Epithelial cell of proximal tubule (primary cell): ENCODE measurements around the gene MPZL1. TPM values are rescaled to one million over a fixed set of nuclear protein-coding genes. Genes with fewer than 3 reads are reported as not detected.

Experiments
- DNase-seq: peaks from one replicate; pipeline ENCODE4 v3.0.0-alpha.2; 2011; ENCODE audit warnings: low read depth
- H3K4me3 ChIP-seq: 2 replicates; pipeline ENCODE4 v1.5.1; 2011; ENCODE audit warnings: low read depth, mild to moderate bottlenecking, low read length
- total RNA-seq: library from RNA; depleted of rRNA; stranded (reverse); fragments of >200 nt; gene quantifications from 2 replicates; pipeline ENCODE4 v1.2.3, GENCODE V29; 2015
- TF ChIP-seq, protein P1 (sequence below): conservative IDR thresholded peaks from 2 replicates; pipeline ENCODE4 v1.5.1; 2012; ENCODE audit warnings: low read depth, mild to moderate bottlenecking, low read length

MPZL1 gene
- total RNA-seq, 1 donor from 2014 or later, result 43.0 TPM

DNA sequence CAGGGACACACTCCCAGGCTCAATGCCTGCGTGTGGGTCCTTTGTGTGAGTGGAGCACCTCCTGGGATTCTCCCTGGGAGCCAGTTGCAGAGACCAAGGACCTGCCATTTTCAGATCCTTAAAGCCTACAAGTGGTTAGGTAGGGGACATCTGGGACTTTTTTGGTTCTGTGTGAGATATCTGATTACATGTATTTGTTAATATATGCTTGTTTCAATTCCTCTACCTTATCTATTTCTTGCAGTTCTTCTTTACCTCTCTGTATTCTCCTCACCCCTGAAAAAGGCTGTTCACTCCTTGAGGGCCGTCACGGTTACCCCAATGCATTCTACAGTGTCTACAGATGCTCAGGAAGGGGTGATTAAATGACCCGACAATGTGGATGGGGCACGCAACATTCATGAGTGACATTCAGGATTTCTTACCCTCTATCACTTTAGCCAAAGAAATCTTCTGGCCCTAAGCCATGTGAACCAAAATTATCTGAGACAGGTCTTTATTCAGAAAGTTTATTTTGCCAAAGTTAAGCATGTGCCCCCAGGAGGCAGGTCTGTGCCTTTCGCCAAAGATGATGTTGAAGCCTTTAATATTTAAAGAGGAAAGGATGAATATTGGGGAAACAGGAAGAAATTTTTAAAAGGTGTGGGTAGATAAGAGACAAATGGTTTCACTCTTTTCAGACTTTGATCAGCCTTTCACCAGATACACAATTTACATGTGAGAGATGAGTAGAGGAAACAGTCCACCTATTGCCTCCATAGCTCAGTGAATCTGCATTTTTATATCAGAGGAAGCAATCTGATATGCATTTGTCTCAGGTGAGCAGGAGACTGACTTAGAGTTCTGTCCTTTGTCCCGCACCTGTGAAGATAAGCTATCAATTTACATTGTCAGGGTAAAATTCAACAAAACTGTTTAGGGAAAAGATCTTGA is 44.6 kb upstream of the MPZL1 start:
- no peak overlapping the region for H3K4me3 ChIP-seq
- TF ChIP-seq, protein P1, sequence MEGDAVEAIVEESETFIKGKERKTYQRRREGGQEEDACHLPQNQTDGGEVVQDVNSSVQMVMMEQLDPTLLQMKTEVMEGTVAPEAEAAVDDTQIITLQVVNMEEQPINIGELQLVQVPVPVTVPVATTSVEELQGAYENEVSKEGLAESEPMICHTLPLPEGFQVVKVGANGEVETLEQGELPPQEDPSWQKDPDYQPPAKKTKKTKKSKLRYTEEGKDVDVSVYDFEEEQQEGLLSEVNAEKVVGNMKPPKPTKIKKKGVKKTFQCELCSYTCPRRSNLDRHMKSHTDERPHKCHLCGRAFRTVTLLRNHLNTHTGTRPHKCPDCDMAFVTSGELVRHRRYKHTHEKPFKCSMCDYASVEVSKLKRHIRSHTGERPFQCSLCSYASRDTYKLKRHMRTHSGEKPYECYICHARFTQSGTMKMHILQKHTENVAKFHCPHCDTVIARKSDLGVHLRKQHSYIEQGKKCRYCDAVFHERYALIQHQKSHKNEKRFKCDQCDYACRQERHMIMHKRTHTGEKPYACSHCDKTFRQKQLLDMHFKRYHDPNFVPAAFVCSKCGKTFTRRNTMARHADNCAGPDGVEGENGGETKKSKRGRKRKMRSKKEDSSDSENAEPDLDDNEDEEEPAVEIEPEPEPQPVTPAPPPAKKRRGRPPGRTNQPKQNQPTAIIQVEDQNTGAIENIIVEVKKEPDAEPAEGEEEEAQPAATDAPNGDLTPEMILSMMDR, result no peak
- DNase-seq, result no peak

DNA sequence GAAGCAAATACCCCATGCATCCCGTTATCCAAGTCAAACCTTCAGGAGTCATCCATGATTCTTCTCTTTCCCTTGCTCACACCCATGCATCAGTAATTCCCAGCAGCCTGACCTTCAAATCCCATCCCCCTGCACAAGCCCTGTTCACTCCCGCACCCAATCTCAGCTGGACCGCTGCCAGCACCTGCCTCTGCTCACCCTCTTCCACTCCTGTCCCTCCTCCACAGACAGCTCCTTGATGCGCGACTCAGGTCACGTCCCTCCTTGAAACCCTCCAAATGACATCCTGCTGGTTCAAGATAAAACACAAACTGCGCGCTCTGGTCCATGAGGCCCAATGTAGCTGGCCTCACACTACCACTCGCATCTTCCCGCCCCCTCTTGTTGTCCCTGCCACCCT is 43.4 kb upstream of the MPZL1 start:
- DNase-seq, result no peak
- H3K4me3 ChIP-seq, result no peak overlapping the region
- TF ChIP-seq, protein P1, result no peak

DNA sequence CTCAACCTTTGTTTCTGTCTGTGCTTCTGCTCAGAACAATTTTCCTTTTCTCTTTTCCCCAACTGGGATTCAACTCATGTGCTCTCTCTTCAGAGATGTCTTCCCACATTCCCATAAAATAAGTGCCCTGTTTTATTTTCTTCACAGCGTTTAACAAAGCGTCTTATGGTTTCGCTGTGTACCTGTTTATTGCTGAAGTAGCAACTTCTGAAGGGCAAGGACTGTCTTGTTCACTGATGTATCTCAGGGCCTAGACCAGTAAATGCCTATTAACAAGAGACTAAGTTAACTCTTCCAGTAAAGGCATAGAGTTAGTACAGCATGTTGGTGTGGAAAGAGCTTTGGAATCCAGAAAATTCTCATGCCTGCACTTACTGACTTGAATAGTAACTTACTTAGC is 42.9 kb upstream of the MPZL1 start:
- no peak for DNase-seq
- H3K4me3 ChIP-seq, result no peak overlapping the region
- TF ChIP-seq, protein P1, result no peak

DNA sequence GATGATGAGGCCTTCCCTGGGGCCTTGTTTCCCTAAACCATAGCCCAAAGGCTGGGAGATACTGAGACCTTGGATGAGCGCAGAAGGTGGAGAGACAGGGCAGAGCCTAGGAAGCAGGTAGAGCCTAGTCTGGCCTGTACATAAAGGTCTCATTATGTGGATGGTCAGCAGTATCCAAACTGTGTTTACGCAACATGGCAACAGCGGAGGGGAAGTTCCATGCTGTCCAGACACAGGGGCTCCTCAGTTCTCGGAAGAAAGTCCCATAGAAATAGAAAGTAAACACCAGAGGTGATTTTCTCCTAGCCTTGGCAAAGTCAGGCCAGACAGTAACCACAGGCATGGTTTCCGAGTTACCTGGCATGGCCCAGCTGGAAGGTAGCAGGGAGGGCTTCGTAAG is 42.1 kb upstream of the MPZL1 start:
- no peak overlapping the region for H3K4me3 ChIP-seq
- TF ChIP-seq, protein P1, result no peak
- DNase-seq, result no peak

DNA sequence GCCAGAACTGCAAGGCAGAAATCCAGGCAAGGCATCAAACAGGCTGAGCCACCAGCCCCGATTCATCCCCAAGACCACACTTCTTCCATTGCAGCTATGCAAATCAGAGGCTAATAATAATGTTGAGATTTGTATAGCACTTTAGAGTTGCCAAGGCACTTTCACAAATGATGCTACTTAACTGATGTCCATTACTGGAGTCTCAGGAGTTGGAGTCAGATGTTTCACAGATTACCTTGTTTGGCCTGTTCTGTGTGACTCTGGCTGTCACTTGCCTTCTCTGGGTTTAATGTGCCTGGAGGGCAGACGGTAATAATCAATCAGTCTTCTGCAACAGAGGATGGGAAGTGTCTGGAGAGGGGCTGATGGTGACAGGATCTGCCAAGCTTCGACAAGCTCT is 40.8 kb upstream of the MPZL1 start:
- no peak overlapping the region for H3K4me3 ChIP-seq
- TF ChIP-seq, protein P1, result no peak

DNA sequence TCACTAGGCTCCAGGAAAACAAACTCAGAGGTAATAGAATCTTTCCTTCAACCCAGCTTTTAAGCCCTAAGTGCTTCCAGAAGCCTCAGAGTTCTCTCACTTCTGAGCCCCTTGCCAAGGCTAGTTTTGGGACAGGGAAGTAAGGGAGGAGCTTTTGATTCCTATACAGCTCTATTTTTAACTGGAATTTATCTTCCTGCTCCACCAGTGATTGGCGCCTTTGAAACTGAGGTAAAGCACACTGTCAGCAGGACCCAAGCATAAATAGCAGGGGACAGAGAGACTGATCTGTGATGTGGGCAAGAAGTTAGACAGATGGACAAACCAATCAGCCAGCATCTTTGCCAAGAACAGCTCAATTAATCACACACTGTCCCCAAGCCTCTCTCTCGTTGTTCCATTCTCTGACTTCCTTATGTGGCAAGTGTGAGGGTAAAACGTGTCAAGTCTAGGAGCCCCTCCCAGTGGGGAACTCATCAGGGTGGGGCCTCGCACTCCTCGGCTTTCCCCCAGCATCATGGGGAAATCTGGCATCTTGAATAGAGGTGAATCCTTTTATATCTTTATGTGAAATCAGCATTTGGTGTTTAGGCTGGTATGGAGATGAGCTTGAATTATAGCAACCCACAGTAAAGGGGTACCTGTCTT is 40.2 kb upstream of the MPZL1 start:
- DNase-seq, result no peak
- H3K4me3 ChIP-seq, result no peak overlapping the region
- TF ChIP-seq, protein P1, result no peak

More for the DNA sequence above, 40.8 kb upstream of the MPZL1 start:
- no peak for DNase-seq

DNA sequence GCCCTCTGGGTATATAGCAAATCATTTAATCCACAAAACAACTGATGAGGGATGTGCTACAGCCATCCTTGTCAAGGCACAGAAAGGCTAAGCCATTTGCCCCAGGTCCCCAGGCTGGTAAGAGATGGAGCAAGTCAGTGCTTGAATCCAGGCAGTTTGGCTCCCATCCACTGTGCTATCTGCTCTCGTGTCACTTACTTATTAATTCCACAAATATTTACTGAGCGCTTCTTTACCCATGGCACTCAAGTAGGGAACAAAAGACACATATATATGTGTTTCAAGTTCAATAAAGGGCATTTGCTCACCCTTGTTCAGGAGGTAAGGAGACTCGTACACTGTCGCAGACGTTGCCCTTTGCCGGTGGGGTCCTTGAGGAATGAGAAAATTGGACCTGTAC is 38.6 kb upstream of the MPZL1 start:
- TF ChIP-seq, protein P1, result no peak
- no peak for DNase-seq

More for the DNA sequence above, 38.6 kb upstream of the MPZL1 start:
- H3K4me3 ChIP-seq, result no peak overlapping the region
